GM12873 (cell line): ENCODE measurements around the gene AKAP8L.

ENCODE experiments used
- TF ChIP-seq, protein P1 (sequence below): IDR thresholded peaks from 2 replicates; pipeline ENCODE4 v1.5.1; 2012; ENCODE audit warnings: low read depth, mild to moderate bottlenecking, moderate library complexity, low read length, control low read depth; ENCODE audit not compliant: insufficient read depth; ENCODE audit errors: missing control alignments

Gene AKAP8L

DNA sequence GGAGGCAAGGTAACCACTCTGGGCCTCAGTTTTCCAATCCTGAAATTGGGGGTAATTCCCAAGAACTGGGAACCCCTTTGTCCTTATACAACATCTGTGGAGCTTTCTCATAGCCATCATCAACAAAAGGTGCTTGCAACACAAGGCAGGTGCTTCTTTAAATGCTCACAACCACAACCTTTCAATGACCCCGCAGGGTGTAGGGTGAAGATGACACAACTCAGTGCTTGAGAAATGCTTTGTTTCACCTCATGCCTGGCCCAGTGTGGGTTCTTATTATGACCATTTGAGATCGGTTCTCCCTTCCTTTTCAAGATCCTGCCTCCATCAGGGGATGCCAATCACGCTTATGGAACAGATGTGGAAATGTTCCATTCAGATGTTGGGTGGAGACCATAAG lies 22.5 kb upstream of the AKAP8L start:
- TF ChIP-seq, protein P1, sequence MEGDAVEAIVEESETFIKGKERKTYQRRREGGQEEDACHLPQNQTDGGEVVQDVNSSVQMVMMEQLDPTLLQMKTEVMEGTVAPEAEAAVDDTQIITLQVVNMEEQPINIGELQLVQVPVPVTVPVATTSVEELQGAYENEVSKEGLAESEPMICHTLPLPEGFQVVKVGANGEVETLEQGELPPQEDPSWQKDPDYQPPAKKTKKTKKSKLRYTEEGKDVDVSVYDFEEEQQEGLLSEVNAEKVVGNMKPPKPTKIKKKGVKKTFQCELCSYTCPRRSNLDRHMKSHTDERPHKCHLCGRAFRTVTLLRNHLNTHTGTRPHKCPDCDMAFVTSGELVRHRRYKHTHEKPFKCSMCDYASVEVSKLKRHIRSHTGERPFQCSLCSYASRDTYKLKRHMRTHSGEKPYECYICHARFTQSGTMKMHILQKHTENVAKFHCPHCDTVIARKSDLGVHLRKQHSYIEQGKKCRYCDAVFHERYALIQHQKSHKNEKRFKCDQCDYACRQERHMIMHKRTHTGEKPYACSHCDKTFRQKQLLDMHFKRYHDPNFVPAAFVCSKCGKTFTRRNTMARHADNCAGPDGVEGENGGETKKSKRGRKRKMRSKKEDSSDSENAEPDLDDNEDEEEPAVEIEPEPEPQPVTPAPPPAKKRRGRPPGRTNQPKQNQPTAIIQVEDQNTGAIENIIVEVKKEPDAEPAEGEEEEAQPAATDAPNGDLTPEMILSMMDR, result no peak

DNA sequence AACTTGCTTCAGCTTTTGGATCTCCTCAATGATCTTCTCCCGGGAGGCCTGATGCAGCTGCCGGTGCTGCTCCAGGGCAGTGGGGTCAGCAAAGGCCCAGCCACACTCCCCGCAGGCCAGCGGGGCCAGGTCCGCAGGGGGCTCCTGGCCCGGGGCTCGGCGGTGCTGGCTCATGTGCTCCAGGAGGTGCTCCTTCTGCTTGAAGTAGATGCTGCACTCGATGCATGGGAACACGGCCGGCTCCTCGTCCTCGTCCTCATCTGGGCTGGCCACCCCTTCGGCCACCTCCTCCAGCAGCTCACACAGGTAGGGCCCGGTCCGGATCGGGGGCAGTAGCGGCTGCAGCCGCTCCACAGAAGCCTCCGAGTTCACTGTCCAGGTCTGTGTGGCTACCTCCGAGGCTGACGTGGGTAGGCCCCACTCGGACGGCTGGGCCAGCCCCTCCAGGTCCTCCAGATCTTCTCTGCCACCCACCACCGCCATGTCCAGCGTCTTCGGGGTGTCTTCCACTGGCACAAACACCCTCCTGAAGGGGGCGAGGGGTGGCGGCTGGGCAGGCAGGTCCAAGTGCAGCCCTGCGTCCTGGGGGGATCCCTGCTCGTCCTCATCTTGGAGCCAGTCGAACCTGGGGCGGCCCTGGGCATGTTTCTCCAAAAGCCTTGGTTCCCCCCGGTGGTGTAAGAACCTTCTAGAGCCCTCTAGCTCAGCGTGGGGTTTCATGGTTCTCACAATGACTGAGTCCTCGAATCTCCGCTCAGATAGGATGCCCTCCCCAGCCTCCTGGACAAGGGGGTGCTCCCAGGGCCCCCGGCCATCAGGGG lies 21.2 kb upstream of the AKAP8L start:
- TF ChIP-seq, protein P1, result no peak

DNA sequence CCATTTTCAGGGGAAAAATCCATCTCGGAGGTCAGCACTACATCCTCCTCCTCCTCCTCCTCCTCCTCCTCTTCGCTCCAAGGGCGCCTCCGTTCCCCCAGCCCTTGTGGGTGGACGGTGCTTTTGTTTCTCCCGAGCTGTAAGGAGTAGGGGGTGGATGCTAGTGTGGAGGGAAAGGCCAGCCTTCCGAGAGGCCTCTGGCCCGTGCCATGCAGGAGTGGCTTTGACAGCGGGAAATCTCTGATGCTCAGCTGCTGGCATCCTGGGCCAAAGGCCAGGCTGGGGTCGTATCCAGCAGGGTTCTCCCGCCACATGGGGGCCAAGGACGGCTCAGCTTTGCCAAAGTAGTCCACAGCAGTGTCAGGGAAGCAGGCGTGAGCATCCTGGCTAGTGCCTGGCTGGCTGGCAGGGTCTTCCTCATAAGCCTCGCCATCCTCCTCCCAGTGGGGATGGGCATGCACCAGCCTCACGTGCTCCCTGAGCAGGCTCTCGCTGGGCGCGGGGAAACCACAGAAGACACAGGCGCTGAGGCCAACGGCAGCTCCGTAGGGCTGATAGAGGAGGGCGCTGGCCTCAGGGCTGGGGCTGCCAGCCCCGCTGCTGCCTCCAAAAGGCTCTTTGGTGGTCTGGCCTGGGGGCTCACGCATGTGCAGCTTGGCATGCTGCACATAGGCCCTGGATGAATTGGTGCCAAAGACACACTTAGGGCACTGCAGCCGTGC lies 20.5 kb upstream of the AKAP8L start:
- TF ChIP-seq, protein P1, result no peak

DNA sequence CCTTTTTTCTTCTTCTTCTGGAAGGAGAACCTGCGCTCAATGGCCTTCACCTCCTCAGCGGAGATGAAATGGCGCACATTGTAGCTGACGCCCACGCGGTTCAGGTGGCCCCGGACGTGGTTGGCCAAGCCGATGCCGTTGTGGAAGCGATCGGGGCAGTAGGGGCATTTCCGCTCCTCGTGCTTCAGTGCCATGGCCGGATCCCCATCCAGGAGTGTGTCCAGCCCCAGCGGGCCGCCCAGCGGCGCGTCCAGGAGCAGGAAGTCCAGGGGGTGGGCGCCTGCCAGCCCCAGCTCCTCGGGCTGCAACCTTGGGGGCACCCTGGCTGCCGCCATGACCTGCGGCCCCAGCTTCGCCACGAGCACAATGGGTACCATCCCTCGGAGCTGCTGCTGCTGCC lies 19.8 kb upstream of the AKAP8L start:
- TF ChIP-seq, protein P1, result no peak

DNA sequence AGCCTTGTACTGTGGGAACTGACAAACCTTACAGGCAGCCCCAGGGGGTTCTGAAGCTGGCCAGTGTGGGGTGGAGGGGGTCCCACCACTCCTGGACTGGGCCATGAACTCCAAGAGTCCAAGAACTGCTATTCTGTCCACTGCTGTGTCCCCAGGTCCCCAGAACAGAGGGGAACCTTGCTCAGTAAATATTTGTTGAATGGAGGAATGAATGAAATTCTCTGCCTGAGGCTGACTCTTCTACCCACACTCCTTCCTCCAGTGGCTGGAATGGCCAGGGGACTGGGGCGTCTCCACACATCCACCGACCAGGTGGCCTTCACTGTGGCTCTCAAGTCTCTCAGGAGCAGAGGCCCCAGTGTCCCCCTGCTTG lies 19.3 kb upstream of the AKAP8L start:
- TF ChIP-seq, protein P1, result no peak

DNA sequence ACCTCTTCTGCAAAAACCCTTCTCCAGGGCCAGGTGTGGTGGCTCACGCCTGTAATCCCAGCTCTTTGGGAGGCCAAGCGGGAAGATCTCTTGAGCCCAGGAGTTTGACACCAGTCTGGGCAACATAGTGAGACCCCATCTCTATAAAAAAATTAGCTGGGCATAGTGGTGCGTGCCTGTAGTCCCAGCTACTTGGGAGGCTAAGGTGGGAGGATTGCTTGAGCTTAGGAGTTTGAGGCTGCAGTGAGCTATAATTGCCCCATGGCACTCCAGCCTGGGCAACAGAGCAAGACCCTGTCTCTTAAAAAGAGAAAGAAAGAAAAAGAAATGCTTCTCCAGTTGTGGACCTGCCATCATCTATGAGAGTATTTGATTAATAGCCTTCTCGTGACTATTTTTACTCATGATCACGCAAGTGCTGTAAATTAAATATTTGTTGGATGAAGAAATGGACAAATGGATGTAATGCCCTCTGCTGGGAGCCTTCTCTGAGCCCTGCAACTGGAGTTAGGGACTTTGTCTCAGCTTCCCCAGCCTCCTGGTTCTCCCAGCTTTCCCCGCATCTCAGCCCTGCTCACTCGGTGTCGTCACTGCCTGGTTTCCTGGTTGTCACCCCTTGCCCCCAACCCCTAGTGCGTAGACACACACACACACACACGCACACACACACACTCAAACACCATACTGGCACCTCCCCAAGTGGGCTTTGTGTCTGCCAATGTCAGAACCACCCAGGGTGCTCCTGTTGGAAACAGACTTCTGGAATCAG lies 18.8 kb upstream of the AKAP8L start:
- TF ChIP-seq, protein P1, result no peak

DNA sequence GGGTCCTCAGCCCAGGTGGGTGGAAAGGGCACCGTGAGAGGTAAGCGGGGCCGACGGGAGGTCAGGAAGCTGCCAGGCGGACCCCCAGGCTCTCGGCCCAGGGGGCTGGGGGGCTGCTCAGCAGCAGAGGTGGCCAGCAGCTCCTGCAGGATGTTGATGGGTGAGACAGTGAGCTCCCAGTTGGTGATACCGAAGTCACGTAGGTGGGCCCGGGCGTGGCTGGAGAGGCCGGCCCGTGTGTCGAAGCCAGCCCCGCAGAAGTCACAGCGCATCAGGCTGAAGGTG lies 18.0 kb upstream of the AKAP8L start:
- TF ChIP-seq, protein P1, result no peak
